Astrocyte (in vitro differentiated cells and primary cell): ENCODE results near the gene MORN1. TPM values are rescaled to one million over a fixed set of nuclear protein-coding genes. Genes with fewer than 3 reads are reported as not detected.

Experiments
- DNase-seq: peaks from one replicate; pipeline ENCODE4 v3.0.0-alpha.2; 2010; ENCODE audit warnings: low read depth
- FAIRE-seq: peaks from 2 replicates; lab custom pipeline; 2011; peaks lifted over from hg19 to GRCh38; lab: Jason Lieb, UNC
- H2AFZ ChIP-seq: 2 replicates; pipeline ENCODE4 v1.6.0; 2012; ENCODE audit warnings: low read depth, low read length, inconsistent platforms
- H3K27ac ChIP-seq: 2 replicates; pipeline ENCODE4 v1.5.1; 2011; ENCODE audit warnings: low read depth, low read length, inconsistent platforms
- H3K27me3 ChIP-seq: 2 replicates; pipeline ENCODE4 v1.6.0; 2011; ENCODE audit warnings: low read length, inconsistent platforms; ENCODE audit not compliant: insufficient read depth
- H3K36me3 ChIP-seq: 2 replicates; pipeline ENCODE4 v1.5.1; 2011; ENCODE audit warnings: low read length, inconsistent platforms; ENCODE audit not compliant: insufficient read depth
- H3K4me1 ChIP-seq: 2 replicates; pipeline ENCODE4 v1.5.1; 2011; ENCODE audit warnings: low read length, inconsistent platforms; ENCODE audit not compliant: insufficient read depth
- H3K4me2 ChIP-seq: 2 replicates; pipeline ENCODE4 v1.6.0; 2012; ENCODE audit warnings: low read length, inconsistent platforms
- H3K4me3 ChIP-seq: 2 replicates; pipeline ENCODE4 v1.5.1; 2011; ENCODE audit warnings: low read depth, mild to moderate bottlenecking, low read length, inconsistent platforms; ENCODE audit not compliant: insufficient read depth
- H3K79me2 ChIP-seq: 2 replicates; pipeline ENCODE4 v1.6.0; 2012; ENCODE audit warnings: mild to moderate bottlenecking, low read length, inconsistent platforms; ENCODE audit not compliant: insufficient read depth
- H3K9ac ChIP-seq: 2 replicates; pipeline ENCODE4 v1.6.0; 2012; ENCODE audit warnings: mild to moderate bottlenecking, low read length, inconsistent platforms
- H3K9me3 ChIP-seq: 2 replicates; pipeline ENCODE4 v1.5.1; 2012; ENCODE audit warnings: low read depth, mild to moderate bottlenecking, low read length, inconsistent platforms; ENCODE audit not compliant: insufficient read depth
- H4K20me1 ChIP-seq: 2 replicates; pipeline ENCODE4 v1.6.0; 2012; ENCODE audit warnings: low read length, inconsistent platforms; ENCODE audit not compliant: insufficient read depth
- H3K27ac Mint-ChIP-seq: one replicate; pipeline ENCODE4 v1.8.0; 2021; ENCODE audit warnings: mild to moderate bottlenecking, mixed read lengths; ENCODE audit not compliant: unreplicated experiment
- H3K27me3 Mint-ChIP-seq: one replicate; pipeline ENCODE4 v1.8.0; 2021; ENCODE audit warnings: low read depth, mixed read lengths; ENCODE audit not compliant: unreplicated experiment
- H3K36me3 Mint-ChIP-seq: one replicate; pipeline ENCODE4 v1.8.0; 2021; ENCODE audit warnings: low read depth, mixed read lengths; ENCODE audit not compliant: unreplicated experiment
- H3K4me1 Mint-ChIP-seq: one replicate; pipeline ENCODE4 v1.8.0; 2021; ENCODE audit warnings: low read depth, mixed read lengths; ENCODE audit not compliant: unreplicated experiment
- H3K4me3 Mint-ChIP-seq: one replicate; pipeline ENCODE4 v1.8.0; 2021; ENCODE audit warnings: mild to moderate bottlenecking, moderate library complexity, mixed read lengths; ENCODE audit not compliant: unreplicated experiment
- H3K9me3 Mint-ChIP-seq: one replicate; pipeline ENCODE4 v1.8.0; 2021; ENCODE audit warnings: mild to moderate bottlenecking, mixed read lengths; ENCODE audit not compliant: unreplicated experiment
- CTCF ChIP-seq: IDR thresholded peaks from 2 replicates; pipeline ENCODE4 v1.5.1; 2011; ENCODE audit warnings: low read depth, mild to moderate bottlenecking, inconsistent platforms, low read length, moderate library complexity; ENCODE audit not compliant: insufficient read depth
- EZH2 ChIP-seq: IDR thresholded peaks from 2 replicates; pipeline ENCODE4 v1.6.1; 2012; ENCODE audit warnings: mild to moderate bottlenecking, low read length, inconsistent platforms; ENCODE audit not compliant: insufficient read depth
- total RNA-seq: library from RNA; stranded (reverse); gene quantifications from 2 replicates; pipeline ENCODE4 v1.2.1, GENCODE V29; 2021

The MORN1 gene
- total RNA-seq, 1 donor from 2014 or later, result 9.2 TPM

- Mint-ChIP-seq H3K4me1 (peaks cover 7% of the 10 kb centered on the region), H3K9me3 (no peaks in the 10 kb centered on the region), H3K27ac (no peak overlapping the region), H3K4me3 (no peak overlapping the region), H3K36me3 (peaks cover 4% of the 10 kb centered on the region), H3K27me3 (no peaks in the 10 kb centered on the region)
- Histone ChIP-seq H3K9ac (no peak overlapping the region), H3K36me3 (no peaks in the 10 kb centered on the region), H2AFZ (no peak overlapping the region), H3K79me2 (peaks cover 33% of the 10 kb centered on the region), H3K9me3 (no peaks in the 10 kb centered on the region), H4K20me1 (peaks cover 11% of the 10 kb centered on the region), H3K4me1 (peaks cover 13% of the 10 kb centered on the region), H3K27me3 (no peaks in the 10 kb centered on the region), H3K4me3 (no peak overlapping the region), H3K27ac (no peak overlapping the region), H3K4me2 (no peak overlapping the region)
- DNase-seq (no peak), FAIRE-seq (no peak)
- TF ChIP-seq EZH2, result no peak
- TF ChIP-seq CTCF, result no peak
These were observed 3.1 kb downstream of the MORN1 start for GRCh38 chr1:2388004-2388913.

GRCh38 chr1:2386636-2387611 is 4.4 kb downstream of the MORN1 start:
- DNase-seq (no peak), FAIRE-seq (no peak)
- TF ChIP-seq EZH2, result no peak
- no peak for TF ChIP-seq CTCF
- Histone ChIP-seq H4K20me1 (no peaks in the 10 kb centered on the region), H3K4me1 (peaks cover 3% of the 10 kb centered on the region), H3K27ac (no peak overlapping the region), H3K79me2 (peaks cover 20% of the 10 kb centered on the region), H3K4me3 (no peak overlapping the region), H3K9me3 (no peaks in the 10 kb centered on the region), H3K9ac (no peak overlapping the region), H3K36me3 (no peaks in the 10 kb centered on the region), H2AFZ (no peak overlapping the region), H3K27me3 (no peaks in the 10 kb centered on the region), H3K4me2 (no peak overlapping the region)
- no peaks in the 10 kb centered on the region for H3K27me3 Mint-ChIP-seq
- H3K4me3 Mint-ChIP-seq, result no peak overlapping the region
- H3K36me3 Mint-ChIP-seq, result no peaks in the 10 kb centered on the region
- no peaks in the 10 kb centered on the region for H3K9me3 Mint-ChIP-seq
- H3K4me1 Mint-ChIP-seq, result no peaks in the 10 kb centered on the region
- H3K27ac Mint-ChIP-seq, result no peak overlapping the region
